HFF-Myc (cell line): Measurements from ENCODE around the gene FBXO22.
"Not testable (repeated sequence)": the region's sequence is repeated elsewhere in the genome, so short reads cannot be mapped to it uniquely, and the experiment has no call there.

Source experiments
- DNase-seq: peaks from one replicate; pipeline ENCODE4 v3.0.0-alpha.2; 2011; ENCODE audit warnings: low read depth; ENCODE audit errors: extremely low read depth
- H3K4me3 ChIP-seq: replicated peaks from 2 replicates; pipeline ENCODE4 v1.5.1; 2011; ENCODE audit warnings: low read depth, mild to moderate bottlenecking, control low read depth, low read length
- TF ChIP-seq, protein P1 (sequence below): IDR thresholded peaks from 2 replicates; pipeline ENCODE4 v1.5.1; 2012; ENCODE audit warnings: mild to moderate bottlenecking, low read depth, low read length, control low read depth; ENCODE audit errors: missing control alignments

FBXO22 gene

DNA sequence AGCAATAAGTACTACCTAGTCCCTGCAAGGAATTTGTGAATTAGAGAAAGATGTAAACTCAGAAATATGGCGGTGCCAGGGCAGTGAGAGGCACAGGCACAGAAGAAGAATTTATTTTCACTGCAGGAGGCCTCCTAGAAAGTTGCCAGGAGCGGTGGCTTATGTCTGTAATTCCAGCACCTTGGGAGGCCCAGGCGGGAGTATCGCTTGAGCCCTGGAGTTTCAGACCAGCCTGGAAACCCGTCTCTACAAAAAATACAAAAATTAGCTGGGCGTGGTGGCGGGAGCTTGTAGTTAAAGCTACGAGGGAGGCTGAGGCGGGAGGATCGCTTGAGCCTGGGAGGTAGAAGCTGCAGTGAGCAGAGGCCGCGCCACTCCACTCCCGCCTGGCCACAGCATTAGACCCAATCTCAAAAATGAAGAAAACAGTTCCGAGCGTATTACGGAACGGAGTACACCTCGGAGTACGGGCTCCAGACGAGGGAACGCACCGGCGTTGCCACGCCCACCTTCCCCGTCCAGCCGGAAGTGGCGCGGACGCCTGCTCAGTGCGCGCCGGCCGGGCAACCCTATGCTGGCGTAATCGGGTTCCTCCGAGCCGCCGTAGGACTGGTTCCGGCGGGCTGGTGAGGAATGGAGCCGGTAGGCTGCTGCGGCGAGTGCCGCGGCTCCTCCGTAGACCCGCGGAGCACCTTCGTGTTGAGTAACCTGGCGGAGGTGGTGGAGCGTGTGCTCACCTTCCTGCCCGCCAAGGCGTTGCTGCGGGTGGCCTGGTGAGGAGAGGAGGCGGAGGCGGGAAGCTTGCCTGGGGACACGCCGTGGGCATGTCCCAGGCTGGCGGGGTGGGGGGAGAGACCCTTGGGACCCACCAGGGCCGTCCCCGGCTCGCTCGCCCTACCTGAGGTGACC lies at the start of gene FBXO22:
FBXO22 (plus strand) TSS at position 548 of the 909 bp plus-strand sequence; CDS start at position 634, 86 bp downstream.
- TF ChIP-seq, protein P1, sequence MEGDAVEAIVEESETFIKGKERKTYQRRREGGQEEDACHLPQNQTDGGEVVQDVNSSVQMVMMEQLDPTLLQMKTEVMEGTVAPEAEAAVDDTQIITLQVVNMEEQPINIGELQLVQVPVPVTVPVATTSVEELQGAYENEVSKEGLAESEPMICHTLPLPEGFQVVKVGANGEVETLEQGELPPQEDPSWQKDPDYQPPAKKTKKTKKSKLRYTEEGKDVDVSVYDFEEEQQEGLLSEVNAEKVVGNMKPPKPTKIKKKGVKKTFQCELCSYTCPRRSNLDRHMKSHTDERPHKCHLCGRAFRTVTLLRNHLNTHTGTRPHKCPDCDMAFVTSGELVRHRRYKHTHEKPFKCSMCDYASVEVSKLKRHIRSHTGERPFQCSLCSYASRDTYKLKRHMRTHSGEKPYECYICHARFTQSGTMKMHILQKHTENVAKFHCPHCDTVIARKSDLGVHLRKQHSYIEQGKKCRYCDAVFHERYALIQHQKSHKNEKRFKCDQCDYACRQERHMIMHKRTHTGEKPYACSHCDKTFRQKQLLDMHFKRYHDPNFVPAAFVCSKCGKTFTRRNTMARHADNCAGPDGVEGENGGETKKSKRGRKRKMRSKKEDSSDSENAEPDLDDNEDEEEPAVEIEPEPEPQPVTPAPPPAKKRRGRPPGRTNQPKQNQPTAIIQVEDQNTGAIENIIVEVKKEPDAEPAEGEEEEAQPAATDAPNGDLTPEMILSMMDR = no peak
- H3K4me3 ChIP-seq = peak within 1 kb of the TSS; percentile 96
- peak; percentile 71 for DNase-seq

GRCh38 chr15:75857886-75858285 lies 45.8 kb upstream of the FBXO22 start:
- H3K4me3 ChIP-seq = no peak overlapping the region
- no peak for DNase-seq
- TF ChIP-seq, protein P1 = no peak

- TF ChIP-seq, protein P1 = no peak
- DNase-seq = no peak
- no peak overlapping the region for H3K4me3 ChIP-seq
Measured at GRCh38 chr15:75861750-75862402, 41.8 kb upstream of the FBXO22 start.

DNA sequence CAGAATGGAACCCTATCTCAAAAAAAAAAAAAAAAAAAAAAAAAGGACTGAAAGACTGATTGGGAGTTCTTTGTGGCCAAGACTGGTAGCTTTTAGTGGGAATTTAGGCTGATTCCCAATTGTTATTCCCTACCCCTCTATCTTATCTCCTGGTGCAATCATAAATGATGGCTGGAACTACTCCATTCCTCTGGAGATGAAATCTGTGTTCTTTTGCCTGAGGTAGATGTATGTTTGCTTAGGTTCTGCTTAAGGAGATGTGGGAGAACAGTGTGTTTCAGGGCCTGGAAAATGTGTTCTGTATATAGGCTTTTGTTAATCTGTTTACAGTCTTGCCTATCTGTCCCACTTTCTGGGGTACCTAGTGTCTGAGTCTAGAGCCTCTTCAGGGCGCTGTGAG lies 40.9 kb upstream of the FBXO22 start:
- TF ChIP-seq, protein P1 = no peak
- no peak for DNase-seq
- H3K4me3 ChIP-seq = no peak overlapping the region

- TF ChIP-seq, protein P1 = no peak
- no peak overlapping the region for H3K4me3 ChIP-seq
- DNase-seq = no peak
Measured at GRCh38 chr15:75864213-75865059, 39.2 kb upstream of the FBXO22 start.

GRCh38 chr15:75866045-75866444 lies 37.6 kb upstream of the FBXO22 start:
- not testable (repeated sequence) for H3K4me3 ChIP-seq

More at GRCh38 chr15:75866045-75866444, 37.6 kb upstream of the FBXO22 start:
- DNase-seq = not testable (repeated sequence)
